ENCODE results near the gene MYL12A.

GRCh38 chr18:3269914-3270299, 22.3 kb downstream of the MYL12A start:
- TF ChIP-seq POLR2AphosphoS5 (IDR thresholded peaks at IDR 0.05; ENCODE audit: borderline replicate concordance, low read depth, low read length) (no peak), EZH2 (IDR thresholded peaks at IDR 0.05) (no peak), FOXP2 (optimal IDR thresholded peaks at IDR 0.05; ENCODE audit: control extremely low read depth, extremely low read length, insufficient read depth) (no peak)

Measured in SK-N-MC (cell line).